ENCODE measurements around the gene ZNF138.
"Not testable (repeated sequence)": the region's sequence is repeated elsewhere in the genome, so short reads cannot be mapped to it uniquely, and the experiment has no call there.

The ZNF138 gene

DNA sequence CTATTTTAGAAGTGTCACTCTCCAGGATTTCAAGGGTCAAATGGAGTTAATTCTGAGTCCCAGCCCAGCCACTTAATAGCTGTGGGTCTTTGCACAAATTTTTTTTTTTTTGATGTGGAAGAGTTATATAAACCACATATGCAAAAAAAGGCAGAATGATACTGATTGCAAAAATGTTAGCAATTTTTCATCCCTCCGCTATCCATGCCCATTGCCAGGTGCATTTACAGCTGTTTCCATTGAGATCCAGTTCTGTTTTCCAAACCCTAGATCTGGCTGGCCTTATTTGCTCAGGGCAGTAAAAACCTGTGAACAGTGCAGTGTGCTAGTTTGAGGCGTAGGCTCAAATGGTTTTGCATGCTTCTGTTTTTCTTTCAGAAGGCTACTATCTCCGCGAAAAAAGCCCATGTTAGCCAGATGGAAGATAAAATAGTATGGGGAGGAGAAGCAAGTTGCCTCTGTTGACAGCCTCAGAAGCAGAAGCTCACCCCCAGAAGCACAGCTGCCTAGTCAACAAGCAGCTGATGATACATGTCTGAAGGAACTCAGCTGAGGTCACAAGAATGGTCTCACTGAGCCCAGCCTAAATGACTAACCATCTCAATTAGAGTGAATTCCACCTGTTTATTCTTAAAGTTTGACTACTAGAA lies 997 bp upstream of the ZNF138 start:
- WGBS (ENCODE audit: extremely low coverage, insufficient coverage, insufficient read length), result no CpG with 5 or more reads among the region's 4 CpGs
- H3K23ac ChIP-seq (ENCODE audit: low read length), result no peak overlapping the region
- H3K4me1 ChIP-seq (ENCODE audit: control insufficient read depth in 1 of 2, insufficient read depth in 2 of 2, low read length in 2 of 2), result peaks cover 0 to 4% of the 10 kb centered on the region in 2 experiments
- no peak overlapping the region for H3K27ac ChIP-seq (ENCODE audit: low read depth, low read length)
- H3K4me2 ChIP-seq (ENCODE audit: low read length), result no peak overlapping the region
- H2AFZ ChIP-seq (ENCODE audit: insufficient read depth, low read length, poor library complexity), result no peak overlapping the region
- H2BK120ac ChIP-seq (ENCODE audit: insufficient read depth, low read length, poor library complexity), result no peak overlapping the region
- peaks cover 3% of the 10 kb centered on the region for H3K79me2 ChIP-seq (ENCODE audit: control insufficient read depth, insufficient read depth, low read length, poor library complexity)
- H2BK12ac ChIP-seq (ENCODE audit: low read length), result peak overlapping the region; percentile 29
- H4K91ac ChIP-seq (ENCODE audit: low read depth, low read length), result no peak overlapping the region
- no peak overlapping the region for H3K4ac ChIP-seq (ENCODE audit: low read depth, low read length)
- H3K9ac ChIP-seq (ENCODE audit: low read length), result no peak overlapping the region
- no peaks in the 10 kb centered on the region for H3K27me3 ChIP-seq (ENCODE audit: insufficient read depth, low read length)
- DNase-seq, result no peak
- no peak overlapping the region for H2AK5ac ChIP-seq (ENCODE audit: low read length)
- no peaks in the 10 kb centered on the region for H3K9me3 ChIP-seq (ENCODE audit: insufficient read depth, low read depth, low read length)
- H3K4me3 ChIP-seq (ENCODE audit: low read depth, low read length), result no peak overlapping the region
- H3K36me3 ChIP-seq (ENCODE audit: control insufficient read depth in 1 of 2, insufficient read depth in 2 of 2, low read length in 2 of 2), result peaks cover 4 to 6% of the 10 kb centered on the region in 2 experiments
- H4K12ac ChIP-seq (ENCODE audit: low read depth, low read length), result no peak overlapping the region
- no peak overlapping the region for H2BK5ac ChIP-seq (ENCODE audit: low read depth, low read length, poor library complexity)
- no peak overlapping the region for H4K8ac ChIP-seq (ENCODE audit: low read depth, low read length)
- no peak overlapping the region for H3K18ac ChIP-seq (ENCODE audit: low read length)
- H3K79me1 ChIP-seq (ENCODE audit: low read length), result peaks cover 5% of the 10 kb centered on the region
- no peak overlapping the region for H3K14ac ChIP-seq (ENCODE audit: low read length)

GRCh38 chr7:64795176-64795575 lies 948 bp downstream of the ZNF138 start:
- H2BK120ac ChIP-seq (ENCODE audit: insufficient read depth, low read length, poor library complexity), result no peak overlapping the region
- H4K12ac ChIP-seq (ENCODE audit: low read depth, low read length), result no peak overlapping the region
- H3K27me3 ChIP-seq (ENCODE audit: insufficient read depth, low read length), result no peaks in the 10 kb centered on the region
- peaks cover 3% of the 10 kb centered on the region for H3K79me2 ChIP-seq (ENCODE audit: control insufficient read depth, insufficient read depth, low read length, poor library complexity)
- H2BK12ac ChIP-seq (ENCODE audit: low read length), result no peak overlapping the region
- H2BK5ac ChIP-seq (ENCODE audit: low read depth, low read length, poor library complexity), result no peak overlapping the region
- no peak overlapping the region for H4K8ac ChIP-seq (ENCODE audit: low read depth, low read length)
- H2AFZ ChIP-seq (ENCODE audit: insufficient read depth, low read length, poor library complexity), result no peak overlapping the region
- no peak overlapping the region for H3K14ac ChIP-seq (ENCODE audit: low read length)
- H3K27ac ChIP-seq (ENCODE audit: low read depth, low read length), result no peak overlapping the region
- no CpG with 5 or more reads among the region's 1 CpG for WGBS (ENCODE audit: extremely low coverage, insufficient coverage, insufficient read length)
- H3K79me1 ChIP-seq (ENCODE audit: low read length), result peaks cover 5% of the 10 kb centered on the region
- no peak overlapping the region for H3K4ac ChIP-seq (ENCODE audit: low read depth, low read length)
- peaks cover 11 to 14% of the 10 kb centered on the region in 2 experiments for H3K36me3 ChIP-seq (ENCODE audit: control insufficient read depth in 1 of 2, insufficient read depth in 2 of 2, low read length in 2 of 2)
- H3K9ac ChIP-seq (ENCODE audit: low read length), result no peak overlapping the region
- H4K91ac ChIP-seq (ENCODE audit: low read depth, low read length), result no peak overlapping the region
- H3K4me2 ChIP-seq (ENCODE audit: low read length), result peak overlapping the region; percentile 67
- no peak overlapping the region for H3K18ac ChIP-seq (ENCODE audit: low read length)
- DNase-seq, result no peak
- peaks cover 0 to 4% of the 10 kb centered on the region in 2 experiments for H3K4me1 ChIP-seq (ENCODE audit: control insufficient read depth in 1 of 2, insufficient read depth in 2 of 2, low read length in 2 of 2)
- no peak overlapping the region for H3K4me3 ChIP-seq (ENCODE audit: low read depth, low read length)
- no peak overlapping the region for H3K23ac ChIP-seq (ENCODE audit: low read length)
- no peak overlapping the region for H2AK5ac ChIP-seq (ENCODE audit: low read length)
- H3K9me3 ChIP-seq (ENCODE audit: insufficient read depth, low read depth, low read length), result no peaks in the 10 kb centered on the region

DNA sequence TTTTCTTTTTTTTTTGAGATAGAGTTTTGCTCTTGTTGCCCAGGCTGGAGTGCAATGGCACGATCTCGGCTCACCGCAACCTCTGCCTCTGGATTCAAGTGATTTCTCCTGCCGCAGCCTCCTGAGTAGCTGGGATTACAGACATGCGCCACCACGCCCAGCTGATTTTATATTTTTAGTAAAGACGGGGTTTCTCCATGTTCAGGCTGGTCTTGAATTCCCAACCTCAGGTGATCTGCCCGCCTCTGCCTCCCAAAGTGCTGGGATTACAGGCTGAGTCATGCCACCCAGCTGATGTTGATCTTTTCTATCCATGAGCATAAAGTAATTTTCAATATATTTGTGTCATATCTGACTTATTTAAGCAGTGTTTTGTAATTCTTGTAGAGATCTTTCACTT lies 4.9 kb downstream of the ZNF138 start:
- not testable (repeated sequence) for H3K79me2 ChIP-seq (ENCODE audit: control insufficient read depth, insufficient read depth, low read length, poor library complexity); H3K4me1 ChIP-seq (ENCODE audit: control insufficient read depth in 1 of 2, insufficient read depth in 2 of 2, low read length in 2 of 2); H2AK5ac ChIP-seq (ENCODE audit: low read length); H3K4me3 ChIP-seq (ENCODE audit: low read depth, low read length); H3K9me3 ChIP-seq (ENCODE audit: insufficient read depth, low read depth, low read length); H3K4me2 ChIP-seq (ENCODE audit: low read length); H2BK12ac ChIP-seq (ENCODE audit: low read length); DNase-seq; H3K14ac ChIP-seq (ENCODE audit: low read length); H3K18ac ChIP-seq (ENCODE audit: low read length); H4K91ac ChIP-seq (ENCODE audit: low read depth, low read length); H3K27me3 ChIP-seq (ENCODE audit: insufficient read depth, low read length); H2BK5ac ChIP-seq (ENCODE audit: low read depth, low read length, poor library complexity); H2BK120ac ChIP-seq (ENCODE audit: insufficient read depth, low read length, poor library complexity); H3K9ac ChIP-seq (ENCODE audit: low read length); H3K23ac ChIP-seq (ENCODE audit: low read length); H4K12ac ChIP-seq (ENCODE audit: low read depth, low read length); H2AFZ ChIP-seq (ENCODE audit: insufficient read depth, low read length, poor library complexity); H3K27ac ChIP-seq (ENCODE audit: low read depth, low read length); H3K79me1 ChIP-seq (ENCODE audit: low read length); H3K4ac ChIP-seq (ENCODE audit: low read depth, low read length); H4K8ac ChIP-seq (ENCODE audit: low read depth, low read length)
- H3K36me3 ChIP-seq (ENCODE audit: control insufficient read depth in 1 of 2, insufficient read depth in 2 of 2, low read length in 2 of 2), result peaks cover 11 to 14% of the 10 kb centered on the region in 2 experiments
- no CpG with 5 or more reads among the region's 8 CpGs for WGBS (ENCODE audit: extremely low coverage, insufficient coverage, insufficient read length)

DNA sequence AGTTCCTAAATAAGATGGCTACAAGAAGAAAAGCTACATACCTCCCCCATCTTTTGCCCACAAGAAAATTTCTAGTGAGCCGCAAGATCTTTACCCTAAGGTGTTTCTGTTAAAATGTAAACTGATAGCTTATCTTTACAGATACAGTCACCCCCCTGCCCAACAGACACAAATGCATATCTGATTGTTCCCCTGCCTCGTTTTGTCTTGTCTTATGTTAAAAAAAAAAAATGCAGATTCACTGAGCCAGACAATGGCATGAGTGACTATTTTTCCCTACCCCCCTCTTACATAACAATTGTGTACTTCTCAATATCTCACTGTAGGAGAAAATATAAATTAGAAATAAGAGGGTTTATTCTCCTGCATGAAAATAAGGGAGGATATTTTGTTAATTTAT lies 8.5 kb downstream of the ZNF138 start:
- H3K4me3 ChIP-seq (ENCODE audit: low read depth, low read length), result no peak overlapping the region

More for the DNA sequence above, 8.5 kb downstream of the ZNF138 start:
- no peaks in the 10 kb centered on the region for H3K79me2 ChIP-seq (ENCODE audit: control insufficient read depth, insufficient read depth, low read length, poor library complexity)
- no peak overlapping the region for H2BK12ac ChIP-seq (ENCODE audit: low read length)
- no peak overlapping the region for H2BK120ac ChIP-seq (ENCODE audit: insufficient read depth, low read length, poor library complexity)
- no peaks in the 10 kb centered on the region for H3K27me3 ChIP-seq (ENCODE audit: insufficient read depth, low read length)
- no peak overlapping the region for H3K9ac ChIP-seq (ENCODE audit: low read length)
- H3K4ac ChIP-seq (ENCODE audit: low read depth, low read length), result no peak overlapping the region
- H3K27ac ChIP-seq (ENCODE audit: low read depth, low read length), result peak overlapping the region; percentile 79
- H3K4me2 ChIP-seq (ENCODE audit: low read length), result peak overlapping the region; percentile 7
- no peak overlapping the region for H2AK5ac ChIP-seq (ENCODE audit: low read length)
- no peak overlapping the region for H3K23ac ChIP-seq (ENCODE audit: low read length)
- H3K18ac ChIP-seq (ENCODE audit: low read length), result no peak overlapping the region
- no peak overlapping the region for H4K8ac ChIP-seq (ENCODE audit: low read depth, low read length)
- H3K4me1 ChIP-seq (ENCODE audit: control insufficient read depth in 1 of 2, insufficient read depth in 2 of 2, low read length in 2 of 2), result no peaks in the 10 kb centered on the region
- H3K14ac ChIP-seq (ENCODE audit: low read length), result no peak overlapping the region
- no peak for DNase-seq
- peaks cover 16% of the 10 kb centered on the region for H3K79me1 ChIP-seq (ENCODE audit: low read length)
- peaks cover 15 to 18% of the 10 kb centered on the region in 2 experiments for H3K36me3 ChIP-seq (ENCODE audit: control insufficient read depth in 1 of 2, insufficient read depth in 2 of 2, low read length in 2 of 2)
- no peak overlapping the region for H4K91ac ChIP-seq (ENCODE audit: low read depth, low read length)
- peaks cover 3% of the 10 kb centered on the region for H3K9me3 ChIP-seq (ENCODE audit: insufficient read depth, low read depth, low read length)
- H2BK5ac ChIP-seq (ENCODE audit: low read depth, low read length, poor library complexity), result no peak overlapping the region
- WGBS (ENCODE audit: extremely low coverage, insufficient coverage, insufficient read length), result no CpG with 5 or more reads among the region's 2 CpGs
- H2AFZ ChIP-seq (ENCODE audit: insufficient read depth, low read length, poor library complexity), result no peak overlapping the region
- H4K12ac ChIP-seq (ENCODE audit: low read depth, low read length), result no peak overlapping the region
